Bone marrow (tissue), 2 donors: Measurements from ENCODE around the gene EFCAB5.
"Not testable (repeated sequence)": the region's sequence is repeated elsewhere in the genome, so short reads cannot be mapped to it uniquely, and the experiment has no call there.

Source experiments
- DNase-seq, 2 donors: peaks; one replicate each; lab custom pipeline; 2025; lab: John Stamatoyannopoulos, UW

Gene EFCAB5

GRCh38 chr17:29941334-29941733 lies at the start of gene EFCAB5:
Gene EFCAB5 (plus strand): TSS chr17:29941634. CDS start chr17:29941797, 163 bp downstream.
- no peak for DNase-seq

- DNase-seq: no peak
These were observed 49.2 kb upstream of the EFCAB5 start for GRCh38 chr17:29892201-29892600.

GRCh38 chr17:29897136-29897535 lies 44.3 kb upstream of the EFCAB5 start:
- not testable (repeated sequence) for DNase-seq

- DNase-seq: no peak
These were observed 38.0 kb upstream of the EFCAB5 start for GRCh38 chr17:29903471-29903870.

GRCh38 chr17:29905086-29905878 lies 36.2 kb upstream of the EFCAB5 start:
- no peak for DNase-seq

GRCh38 chr17:29905879-29906167 lies 35.6 kb upstream of the EFCAB5 start:
- DNase-seq: no peak

- no peak for DNase-seq
These were observed 34.5 kb upstream of the EFCAB5 start for GRCh38 chr17:29906969-29907368.

GRCh38 chr17:29909236-29910003 lies 32.0 kb upstream of the EFCAB5 start:
- DNase-seq: no peak

GRCh38 chr17:29911641-29912177 lies 29.7 kb upstream of the EFCAB5 start:
- no peak for DNase-seq

GRCh38 chr17:29914819-29915537 lies 26.5 kb upstream of the EFCAB5 start:
- DNase-seq: no peak

- no peak for DNase-seq
These were observed 23.4 kb upstream of the EFCAB5 start for GRCh38 chr17:29918016-29918415.

GRCh38 chr17:29918922-29919856 lies 22.2 kb upstream of the EFCAB5 start:
- DNase-seq: peak in 1 of 2 donors; percentile 24

GRCh38 chr17:29924786-29925185 lies 16.6 kb upstream of the EFCAB5 start:
- no peak for DNase-seq

- DNase-seq: no peak
These were observed 13.9 kb upstream of the EFCAB5 start for GRCh38 chr17:29927546-29927945.

GRCh38 chr17:29929006-29929532 lies 12.4 kb upstream of the EFCAB5 start:
- DNase-seq: peak in 1 of 2 donors; percentile 4

GRCh38 chr17:29929533-29930408 lies 11.7 kb upstream of the EFCAB5 start, which contains the start of gene SSH2:
Gene SSH2 (minus strand): TSS chr17:29930228. CDS start chr17:29930000, 228 bp downstream.
- peak; percentile 66 to 79 for DNase-seq

- DNase-seq: no peak
These were observed 10.9 kb upstream of the EFCAB5 start for GRCh38 chr17:29930409-29931010.

- peak; percentile 12 to 83 for DNase-seq
These were observed 10.1 kb upstream of the EFCAB5 start for GRCh38 chr17:29931231-29931932.

GRCh38 chr17:29933379-29933778 lies 8.1 kb upstream of the EFCAB5 start:
- DNase-seq: no peak
